Parathyroid adenoma (tissue), 2 donors: ENCODE measurements around the gene MDN1.
"Not testable (repeated sequence)": the region's sequence is repeated elsewhere in the genome, so short reads cannot be mapped to it uniquely, and the experiment has no call there.

Experiments used
- H2AFZ ChIP-seq: fragments of 300-600 bp; sonication (generic); one replicate; pipeline ENCODE4 v1.7.0; 2017; ENCODE audit warnings: antibody characterized with exemption, mild to moderate bottlenecking
- H3K27ac ChIP-seq: fragments of 300-600 bp; sonication (generic); one replicate; pipeline ENCODE4 v1.7.0; 2017
- H3K27me3 ChIP-seq: fragments of 300-600 bp; sonication (generic); one replicate; pipeline ENCODE4 v1.7.0; 2017; ENCODE audit warnings: low read length; ENCODE audit not compliant: control insufficient read depth, insufficient read depth
- H3K36me3 ChIP-seq: fragments of 300-600 bp; sonication (generic); one replicate; pipeline ENCODE4 v1.7.0; 2017; ENCODE audit warnings: low read length; ENCODE audit not compliant: control insufficient read depth, insufficient read depth
- H3K4me1 ChIP-seq: fragments of 300-600 bp; sonication (generic); one replicate; pipeline ENCODE4 v1.7.0; 2017; ENCODE audit warnings: control low read depth
- H3K4me2 ChIP-seq: fragments of 300-600 bp; sonication (generic); one replicate; pipeline ENCODE4 v1.7.0; 2017; ENCODE audit warnings: low read length
- H3K4me3 ChIP-seq: fragments of 300-600 bp; sonication (generic); one replicate; pipeline ENCODE4 v1.7.0; 2017; ENCODE audit warnings: low read depth, low read length
- H3K79me2 ChIP-seq: fragments of 300-600 bp; sonication (generic); one replicate; pipeline ENCODE4 v1.7.0; 2017; ENCODE audit warnings: control low read depth
- H3K9ac ChIP-seq: fragments of 300-600 bp; sonication (generic); one replicate; pipeline ENCODE4 v1.7.0; 2017; ENCODE audit warnings: mild to moderate bottlenecking
- H3K9me3 ChIP-seq: fragments of 300-600 bp; sonication (generic); one replicate; pipeline ENCODE4 v1.7.0; 2017; ENCODE audit warnings: low read length; ENCODE audit not compliant: control insufficient read depth
- CTCF ChIP-seq: fragments of 300-600 bp; sonication (generic); IDR thresholded peaks from one replicate; pipeline ENCODE4 v1.7.0; 2017; ENCODE audit warnings: antibody characterized with exemption, mild to moderate bottlenecking
- donor health status: primary hyperparathyroidism.

Gene MDN1

GRCh38 chr6:89830170-89830809 lies 10.7 kb upstream of the MDN1 start:
- peaks cover 5% of the 10 kb centered on the region for H3K79me2 ChIP-seq
- peak overlapping the region; percentile 96 for H2AFZ ChIP-seq
- peak overlapping the region; percentile 87 for H3K4me2 ChIP-seq
- no peaks in the 10 kb centered on the region for H3K9me3 ChIP-seq
- no peak overlapping the region for H3K9ac ChIP-seq
- peak overlapping the region; percentile 84 for H3K4me3 ChIP-seq
- peaks cover 6% of the 10 kb centered on the region for H3K4me1 ChIP-seq
- H3K36me3 ChIP-seq, result no peaks in the 10 kb centered on the region
- no peaks in the 10 kb centered on the region for H3K27me3 ChIP-seq
- TF ChIP-seq CTCF, result no peak
- H3K27ac ChIP-seq, result peak overlapping the region; percentile 45

DNA sequence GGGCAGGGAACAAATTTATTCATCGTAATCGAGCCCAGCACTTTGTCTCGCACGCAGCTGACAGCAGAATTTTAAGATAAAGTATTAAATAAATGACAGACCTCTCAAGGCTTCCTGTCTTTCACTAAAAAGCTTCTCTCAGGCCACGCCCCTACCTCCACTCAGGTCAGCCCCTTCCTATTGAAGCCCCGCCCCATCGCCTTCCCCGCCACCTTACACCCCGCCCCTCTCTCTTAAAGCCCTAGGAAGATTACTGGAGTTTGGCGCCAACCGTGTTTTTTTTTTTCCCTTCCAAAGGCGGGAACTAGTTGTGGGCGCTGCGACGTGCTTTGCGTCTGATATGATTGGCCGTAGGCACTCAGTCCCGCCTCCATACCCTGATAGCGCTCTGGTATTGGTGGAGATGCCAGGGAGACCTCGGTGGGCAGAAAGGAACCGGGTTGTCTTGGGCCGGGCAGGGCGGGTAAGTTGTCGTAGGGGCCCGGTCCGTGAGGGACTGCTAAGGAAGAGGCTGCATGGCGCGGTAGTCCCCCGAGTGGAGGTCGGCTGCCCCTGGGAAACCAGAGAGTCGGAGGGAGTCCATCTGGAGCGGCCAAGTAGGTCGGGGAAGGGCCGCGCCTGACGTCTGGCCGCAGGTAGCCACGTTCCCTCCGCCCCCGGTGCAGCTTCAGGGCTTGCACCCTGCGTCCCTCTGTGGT lies 10.0 kb upstream of the MDN1 start, which contains the start of gene CASP8AP2:
Gene CASP8AP2 (plus strand): TSS at position 409 of the 698 bp plus-strand sequence.
- Histone ChIP-seq H3K4me3 (peak within 1 kb of the TSS; percentile 84), H3K9ac (no peak within 1 kb of the TSS), H3K27me3 (no peaks in the 10 kb centered on the region), H3K9me3 (no peaks in the 10 kb centered on the region), H2AFZ (peak within 1 kb of the TSS; percentile 96), H3K4me2 (peak within 1 kb of the TSS; percentile 99), H3K79me2 (peaks cover 5% of the 10 kb centered on the region), H3K4me1 (peaks cover 6% of the 10 kb centered on the region), H3K36me3 (no peaks in the 10 kb centered on the region), H3K27ac (peak within 1 kb of the TSS; percentile 63)
- TF ChIP-seq CTCF, result no peak

DNA sequence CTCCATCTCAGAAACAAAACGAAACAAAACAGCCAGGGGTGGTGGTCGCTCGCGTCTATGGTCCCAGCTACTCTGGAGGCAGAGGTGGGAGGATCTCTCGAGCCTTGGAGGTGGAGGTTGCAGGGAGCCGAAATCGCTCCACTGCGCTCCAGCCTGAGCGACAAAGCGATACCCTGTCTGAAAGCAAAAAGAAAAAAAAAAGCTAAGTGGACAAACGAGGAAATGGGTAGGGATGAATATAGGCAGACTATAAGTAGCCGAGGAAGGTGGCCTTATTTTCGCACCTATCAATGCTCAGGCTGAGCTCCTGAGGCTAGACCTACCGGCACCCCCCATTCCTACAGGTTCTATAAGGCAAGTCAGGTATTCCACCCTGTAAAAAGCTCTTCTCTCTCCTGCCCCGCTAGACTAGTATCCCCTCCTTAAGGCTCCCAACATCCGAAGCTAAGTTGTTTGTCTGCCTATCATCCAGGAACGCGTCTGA lies 9.4 kb upstream of the MDN1 start:
- H3K27me3 ChIP-seq, result no peaks in the 10 kb centered on the region
- peaks cover 5% of the 10 kb centered on the region for H3K79me2 ChIP-seq
- peak overlapping the region; percentile 96 for H2AFZ ChIP-seq
- H3K27ac ChIP-seq, result peak overlapping the region; percentile 63
- peak overlapping the region; percentile 99 for H3K4me2 ChIP-seq
- TF ChIP-seq CTCF, result no peak
- H3K36me3 ChIP-seq, result no peaks in the 10 kb centered on the region
- H3K9me3 ChIP-seq, result no peaks in the 10 kb centered on the region
- no peak overlapping the region for H3K9ac ChIP-seq
- peak overlapping the region; percentile 84 for H3K4me3 ChIP-seq
- peaks cover 6% of the 10 kb centered on the region for H3K4me1 ChIP-seq

GRCh38 chr6:89828475-89828987 lies 8.9 kb upstream of the MDN1 start:
- H3K4me1 ChIP-seq, H3K79me2 ChIP-seq, H3K9ac ChIP-seq, H3K9me3 ChIP-seq, H3K36me3 ChIP-seq, H3K27me3 ChIP-seq: not testable (repeated sequence)
- H3K4me3 ChIP-seq, result peak overlapping the region; percentile 84
- H2AFZ ChIP-seq, result peak overlapping the region; percentile 96
- peak overlapping the region; percentile 99 for H3K4me2 ChIP-seq
- H3K27ac ChIP-seq, result peak overlapping the region; percentile 63

DNA sequence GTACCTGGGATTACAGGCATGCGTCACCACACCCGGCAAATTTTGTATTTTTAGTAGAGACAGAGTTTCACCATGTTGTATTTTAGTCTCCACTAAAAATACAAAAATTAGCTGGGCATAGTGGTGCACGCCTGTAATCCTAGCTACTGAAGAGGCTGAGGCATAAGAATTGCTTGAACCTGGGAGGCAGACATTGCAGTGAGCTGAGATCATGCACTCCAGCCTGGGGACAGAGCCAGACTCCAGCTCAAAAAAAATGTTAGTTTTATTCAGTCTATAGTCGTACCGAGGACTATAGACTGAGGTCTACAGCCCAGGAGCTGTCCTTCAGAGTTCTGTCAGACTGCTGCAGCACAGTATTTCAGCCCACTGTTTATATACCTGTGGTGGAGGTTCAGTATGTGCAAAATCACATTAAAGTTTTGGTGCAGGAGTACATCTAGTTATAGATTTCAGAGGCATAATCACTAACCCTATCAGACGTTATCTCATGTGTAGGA lies 6.5 kb upstream of the MDN1 start:
- no peaks in the 10 kb centered on the region for H3K36me3 ChIP-seq
- peaks cover 5% of the 10 kb centered on the region for H3K79me2 ChIP-seq
- no peaks in the 10 kb centered on the region for H3K27me3 ChIP-seq
- H2AFZ ChIP-seq, result no peak overlapping the region
- peaks cover 6% of the 10 kb centered on the region for H3K4me1 ChIP-seq
- no peaks in the 10 kb centered on the region for H3K9me3 ChIP-seq
- no peak overlapping the region for H3K9ac ChIP-seq
- H3K27ac ChIP-seq, result no peak overlapping the region
- H3K4me2 ChIP-seq, result no peak overlapping the region
- H3K4me3 ChIP-seq, result no peak overlapping the region
- TF ChIP-seq CTCF, result no peak
